ENCODE data around the gene HSPA12A.
"Not testable (repeated sequence)": the region's sequence is repeated elsewhere in the genome, so short reads cannot be mapped to it uniquely, and the experiment has no call there.

The HSPA12A gene

GRCh38 chr10:116715839-116716377 is 26.5 kb downstream of the HSPA12A start:
- no peak for DNase-seq (ENCODE audit: low read depth)

- no peak for DNase-seq (ENCODE audit: low read depth)
Measured at GRCh38 chr10:116715341-116715740, 27.0 kb downstream of the HSPA12A start.

- DNase-seq (ENCODE audit: low read depth), result no peak
Measured at GRCh38 chr10:116713846-116714245, 28.5 kb downstream of the HSPA12A start.

GRCh38 chr10:116712989-116713543 is 29.3 kb downstream of the HSPA12A start:
- DNase-seq (ENCODE audit: low read depth), result no peak

DNA sequence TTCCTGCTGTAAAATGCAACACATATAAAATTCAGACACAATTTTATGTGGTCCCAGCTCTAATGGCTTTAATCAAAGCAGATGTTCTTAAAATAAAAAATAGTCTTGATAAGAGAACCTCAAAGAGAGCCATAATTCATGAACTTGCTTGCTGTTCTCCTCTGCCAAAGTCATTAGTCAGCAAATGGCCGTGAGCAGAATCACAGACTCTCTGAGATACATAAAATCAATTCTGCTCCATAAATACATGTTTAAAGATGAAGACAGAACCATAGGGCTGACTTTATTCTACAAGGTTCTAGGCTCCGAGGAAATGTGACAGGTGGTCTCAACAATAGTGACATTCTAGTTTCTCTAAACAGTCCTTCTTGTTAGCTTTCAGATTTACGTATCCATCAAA is 29.8 kb downstream of the HSPA12A start:
- no peak for DNase-seq (ENCODE audit: low read depth)

DNA sequence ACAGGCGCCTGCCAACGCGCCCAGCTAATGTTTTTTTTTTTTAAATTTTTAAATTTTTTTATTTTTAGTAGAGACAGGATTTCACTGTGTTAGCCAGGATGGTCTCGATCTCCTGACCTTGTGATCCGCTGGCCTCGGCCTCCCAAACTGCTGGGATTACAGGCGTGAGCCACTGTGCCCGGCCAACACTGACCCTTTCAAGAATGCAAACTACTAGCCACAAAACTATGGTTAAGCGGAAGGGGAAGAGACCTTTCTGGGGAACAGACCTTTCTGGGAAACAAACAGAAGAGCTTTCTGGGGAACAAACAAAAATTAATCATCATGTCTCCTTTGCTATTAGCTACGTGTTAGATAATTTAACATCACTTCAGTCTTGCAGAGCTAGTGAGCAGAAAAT is 30.6 kb downstream of the HSPA12A start:
- DNase-seq (ENCODE audit: low read depth), result not testable (repeated sequence)

GRCh38 chr10:116710076-116710475 is 32.3 kb downstream of the HSPA12A start:
- DNase-seq (ENCODE audit: low read depth), result no peak

GRCh38 chr10:116708877-116709276 is 33.5 kb downstream of the HSPA12A start:
- no peak for DNase-seq (ENCODE audit: low read depth)

- no peak for DNase-seq (ENCODE audit: low read depth)
Measured at GRCh38 chr10:116708391-116708821, 34.0 kb downstream of the HSPA12A start.

- DNase-seq (ENCODE audit: low read depth), result no peak
Measured at GRCh38 chr10:116707981-116708380, 34.4 kb downstream of the HSPA12A start.

- no peak for DNase-seq (ENCODE audit: low read depth)
Measured at GRCh38 chr10:116706281-116706680, 36.1 kb downstream of the HSPA12A start.

GRCh38 chr10:116705498-116705897 is 36.9 kb downstream of the HSPA12A start:
- no peak for DNase-seq (ENCODE audit: low read depth)

GRCh38 chr10:116704926-116705325 is 37.4 kb downstream of the HSPA12A start:
- no peak for DNase-seq (ENCODE audit: low read depth)

DNA sequence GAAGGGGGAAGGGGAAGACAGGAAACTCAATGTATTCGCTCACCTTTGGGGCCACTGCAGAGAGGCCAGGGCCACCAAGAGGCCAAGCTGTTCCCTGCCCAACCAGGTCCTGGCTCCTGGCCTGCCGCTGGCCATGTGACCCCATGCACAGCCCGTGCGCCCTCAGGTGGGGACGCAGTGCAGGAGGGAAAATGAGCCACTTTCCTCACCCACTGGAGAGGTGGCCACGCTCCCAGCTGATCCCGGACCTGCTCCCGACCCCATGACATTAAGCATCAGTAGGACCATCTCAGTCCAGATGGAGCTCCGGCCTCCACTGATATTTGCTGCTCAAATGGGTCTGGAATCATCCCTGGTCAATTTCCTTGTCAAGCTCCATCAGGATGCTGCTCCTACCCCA is 40.2 kb downstream of the HSPA12A start:
- no peak for DNase-seq (ENCODE audit: low read depth)

DNA sequence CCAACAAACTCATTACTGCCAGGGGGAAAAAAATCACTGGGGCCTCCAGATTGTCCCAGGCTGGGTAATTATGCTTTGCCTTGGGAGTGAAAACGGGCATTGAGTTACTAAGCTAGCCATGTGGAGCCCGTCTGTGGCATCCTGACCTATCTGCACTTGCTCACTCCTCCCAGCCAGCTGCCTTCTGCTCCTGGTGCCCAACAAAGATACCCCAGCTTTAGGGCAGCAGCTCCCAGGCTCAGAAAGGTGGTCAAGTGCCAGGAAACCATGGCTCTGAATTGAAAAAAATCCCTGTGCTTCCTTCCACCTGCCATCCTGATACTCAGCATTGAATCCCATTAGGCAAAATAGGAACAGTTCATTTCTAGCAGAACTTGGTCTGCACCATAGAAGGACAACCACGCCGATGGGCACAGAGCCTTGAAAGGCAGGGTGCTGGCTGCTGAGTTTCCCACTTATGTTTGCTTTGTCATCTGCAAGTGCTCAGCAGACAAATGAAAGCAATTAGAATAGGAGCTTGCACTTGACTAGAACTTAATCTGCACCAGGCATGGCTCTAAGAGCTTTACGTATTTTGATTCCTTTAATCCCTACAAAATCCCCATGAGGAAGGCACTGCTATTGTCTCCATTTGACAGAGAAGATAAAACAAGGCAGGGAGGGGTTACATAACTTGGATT is 42.8 kb downstream of the HSPA12A start:
- DNase-seq (ENCODE audit: low read depth), result no peak

DNA sequence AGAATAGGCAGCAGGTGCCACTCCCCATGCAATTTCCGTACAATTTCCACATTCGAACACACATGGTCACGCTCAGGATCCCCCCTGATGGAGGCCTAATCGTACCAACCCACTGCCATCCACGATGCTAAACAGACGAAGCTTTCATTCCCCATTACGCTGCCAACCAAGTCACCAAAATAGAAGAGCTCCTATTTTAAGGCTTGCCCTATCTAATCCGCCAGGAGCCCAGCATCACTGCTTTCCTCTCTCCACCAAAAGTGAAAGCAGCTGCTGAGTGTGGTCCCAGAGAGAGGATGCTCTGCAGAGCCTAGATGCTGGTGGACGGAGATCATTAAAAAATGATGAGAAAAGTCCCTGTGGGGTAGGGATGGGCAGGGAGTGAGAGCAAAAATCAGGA is 43.3 kb downstream of the HSPA12A start:
- no peak for DNase-seq (ENCODE audit: low read depth)

DNA sequence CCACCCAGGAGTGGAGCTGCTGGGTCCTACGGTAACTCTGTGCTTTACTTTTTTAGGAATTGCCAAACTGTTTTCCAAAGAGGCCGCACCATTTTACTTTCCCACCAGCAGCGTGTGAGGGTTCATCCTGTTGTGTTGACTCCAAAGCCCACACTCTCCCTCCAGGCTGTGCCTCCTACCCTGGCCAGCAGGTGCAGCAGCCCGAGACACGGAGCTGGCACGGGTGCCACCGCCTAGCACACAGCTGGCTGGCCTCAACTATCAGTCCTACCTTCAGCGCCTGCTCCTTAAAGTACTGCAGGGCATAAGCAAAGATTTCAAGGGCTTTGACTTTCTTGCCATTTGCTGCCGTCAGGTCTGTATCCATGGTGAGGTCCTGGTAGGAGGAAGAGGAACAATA is 44.0 kb downstream of the HSPA12A start:
- no peak for DNase-seq (ENCODE audit: low read depth)

GRCh38 chr10:116697816-116698215 is 44.5 kb downstream of the HSPA12A start:
- no peak for DNase-seq (ENCODE audit: low read depth)

DNA sequence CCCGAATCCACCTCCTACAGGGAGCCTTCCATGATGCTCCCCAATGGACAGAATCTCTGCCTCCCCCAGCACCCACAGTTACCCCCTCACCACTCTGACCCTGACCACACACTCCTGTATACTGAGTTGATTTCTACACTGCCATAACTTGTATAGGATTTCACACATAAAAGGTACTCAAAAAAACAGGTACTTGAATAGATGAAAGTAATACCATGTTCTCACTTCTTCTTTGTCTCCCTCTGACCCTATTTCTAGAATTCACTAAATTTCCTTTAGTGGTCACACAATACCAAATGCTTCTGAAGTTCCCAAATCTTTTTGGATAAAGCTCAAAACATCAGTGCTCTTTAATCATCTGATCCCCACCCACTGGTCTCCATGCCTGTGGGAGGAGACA is 45.4 kb downstream of the HSPA12A start:
- no peak for DNase-seq (ENCODE audit: low read depth)

- no peak for DNase-seq (ENCODE audit: low read depth)
Measured at GRCh38 chr10:116694927-116695268, 47.5 kb downstream of the HSPA12A start.

- DNase-seq (ENCODE audit: low read depth), result no peak
Measured at GRCh38 chr10:116694243-116694926, 48.0 kb downstream of the HSPA12A start.

GRCh38 chr10:116692225-116692624 is 50.1 kb downstream of the HSPA12A start:
- DNase-seq (ENCODE audit: low read depth), result no peak

DNA sequence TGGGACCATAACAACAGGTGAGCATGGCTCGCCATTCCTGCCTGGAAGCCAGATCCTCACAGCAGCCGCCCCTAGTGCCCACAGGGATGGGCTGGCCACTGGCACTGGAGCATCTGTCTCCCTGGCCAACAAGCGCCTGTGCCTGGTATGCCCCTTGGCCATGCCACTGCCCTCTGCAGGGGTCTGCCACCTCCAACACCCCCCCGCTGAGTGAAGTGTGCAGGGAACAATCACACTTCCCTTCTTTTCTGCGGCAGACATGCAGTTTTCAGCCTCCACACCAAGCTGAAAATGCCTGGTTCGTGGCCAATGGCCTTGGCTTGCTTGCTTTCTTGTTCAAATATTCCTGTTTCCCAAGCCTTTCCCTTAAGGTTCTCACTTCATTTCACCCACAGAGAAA is 50.7 kb downstream of the HSPA12A start:
- DNase-seq (ENCODE audit: low read depth), result no peak
